ENCODE measurements around the gene TUBE1.

The TUBE1 gene

DNA sequence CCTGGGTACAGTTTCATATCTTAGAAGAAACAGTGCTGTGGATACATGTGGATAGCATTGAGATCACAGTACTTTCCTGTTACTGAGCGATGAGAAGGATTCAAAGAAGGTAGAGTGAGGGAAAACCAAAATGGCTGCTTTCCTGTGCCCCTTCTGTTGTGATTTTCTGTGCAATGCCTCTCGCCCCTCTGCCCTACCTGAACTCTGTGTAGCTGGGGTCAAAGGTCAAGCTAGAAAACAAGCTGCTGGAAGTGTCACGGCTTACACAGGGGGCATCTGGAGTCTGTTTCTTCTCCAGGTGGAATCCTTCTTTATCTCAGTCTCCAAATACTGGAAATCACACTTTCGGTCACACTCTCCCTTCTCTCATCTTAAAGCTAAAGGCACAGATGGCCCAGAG lies 60.3 kb downstream of the TUBE1 start:
- no peak overlapping the region for H3K4me3 ChIP-seq (ENCODE audit: low read length)
- no CpG with 5 or more reads among the region's 4 CpGs for WGBS (ENCODE audit: insufficient coverage, insufficient read length)
- DNase-seq (ENCODE audit: low read depth, low spot score), result no peak
- H3K27ac ChIP-seq (ENCODE audit: low read length), result no peak overlapping the region
- no peaks in the 10 kb centered on the region for H3K9me3 ChIP-seq (ENCODE audit: control insufficient read depth, insufficient read depth, low read length)
- no peaks in the 10 kb centered on the region for H3K4me1 ChIP-seq (ENCODE audit: control insufficient read depth, insufficient read depth, low read length)
- H3K27me3 ChIP-seq (ENCODE audit: control insufficient read depth, insufficient read depth, low read length), result no peaks in the 10 kb centered on the region
- no peaks in the 10 kb centered on the region for H3K36me3 ChIP-seq (ENCODE audit: control insufficient read depth, insufficient read depth, low read length)

DNA sequence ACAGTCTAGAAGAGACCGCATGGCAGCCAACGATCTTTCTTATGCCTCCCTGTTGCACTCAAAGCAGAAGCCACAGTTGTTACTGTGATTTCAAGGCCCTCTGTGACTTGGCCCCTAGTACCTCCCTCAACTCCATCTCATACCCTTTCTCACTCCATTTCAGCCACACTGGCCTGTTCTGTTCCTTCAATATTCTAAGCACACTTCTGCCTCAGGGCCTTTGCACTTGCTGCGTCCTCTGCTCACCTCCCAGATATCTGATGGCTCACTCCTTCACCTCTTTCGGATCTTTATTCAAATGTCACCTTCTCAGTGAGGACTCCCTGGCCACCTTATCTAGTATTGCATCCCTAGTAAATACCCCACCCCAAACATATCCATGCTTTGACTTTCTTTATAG lies 62.8 kb downstream of the TUBE1 start:
- Histone ChIP-seq H3K9me3 (ENCODE audit: control insufficient read depth, insufficient read depth, low read length) (no peaks in the 10 kb centered on the region), H3K36me3 (ENCODE audit: control insufficient read depth, insufficient read depth, low read length) (no peaks in the 10 kb centered on the region), H3K4me1 (ENCODE audit: control insufficient read depth, insufficient read depth, low read length) (no peaks in the 10 kb centered on the region), H3K27me3 (ENCODE audit: control insufficient read depth, insufficient read depth, low read length) (no peaks in the 10 kb centered on the region), H3K27ac (ENCODE audit: low read length) (no peak overlapping the region), H3K4me3 (ENCODE audit: low read length) (no peak overlapping the region)
- WGBS (ENCODE audit: insufficient coverage, insufficient read length), result no CpG with 5 or more reads among the region's 4 CpGs
- DNase-seq (ENCODE audit: low read depth, low spot score), result no peak

DNA sequence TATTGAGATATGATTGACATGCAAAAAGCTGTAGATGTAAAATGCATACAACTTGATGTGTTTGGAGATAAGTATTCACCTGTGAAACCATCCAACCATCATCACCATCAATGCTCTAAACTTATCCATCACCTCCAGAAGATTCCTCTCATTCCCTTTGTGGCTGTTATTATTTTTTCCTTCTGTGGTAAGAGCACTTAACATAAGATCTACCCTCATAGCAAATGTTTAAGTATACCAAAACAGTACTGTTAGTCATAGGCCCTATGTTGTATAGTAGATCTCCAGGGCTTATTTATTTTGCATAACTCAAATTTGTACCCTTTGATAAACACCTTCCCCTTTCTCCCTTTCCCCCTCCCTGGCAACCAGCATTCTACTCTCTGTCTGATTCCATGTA lies 64.5 kb downstream of the TUBE1 start:
- Histone ChIP-seq H3K27ac (ENCODE audit: low read length) (no peak overlapping the region), H3K9me3 (ENCODE audit: control insufficient read depth, insufficient read depth, low read length) (no peaks in the 10 kb centered on the region), H3K36me3 (ENCODE audit: control insufficient read depth, insufficient read depth, low read length) (no peaks in the 10 kb centered on the region), H3K4me3 (ENCODE audit: low read length) (no peak overlapping the region), H3K27me3 (ENCODE audit: control insufficient read depth, insufficient read depth, low read length) (no peaks in the 10 kb centered on the region), H3K4me1 (ENCODE audit: control insufficient read depth, insufficient read depth, low read length) (no peaks in the 10 kb centered on the region)
- DNase-seq (ENCODE audit: low read depth, low spot score), result no peak

DNA sequence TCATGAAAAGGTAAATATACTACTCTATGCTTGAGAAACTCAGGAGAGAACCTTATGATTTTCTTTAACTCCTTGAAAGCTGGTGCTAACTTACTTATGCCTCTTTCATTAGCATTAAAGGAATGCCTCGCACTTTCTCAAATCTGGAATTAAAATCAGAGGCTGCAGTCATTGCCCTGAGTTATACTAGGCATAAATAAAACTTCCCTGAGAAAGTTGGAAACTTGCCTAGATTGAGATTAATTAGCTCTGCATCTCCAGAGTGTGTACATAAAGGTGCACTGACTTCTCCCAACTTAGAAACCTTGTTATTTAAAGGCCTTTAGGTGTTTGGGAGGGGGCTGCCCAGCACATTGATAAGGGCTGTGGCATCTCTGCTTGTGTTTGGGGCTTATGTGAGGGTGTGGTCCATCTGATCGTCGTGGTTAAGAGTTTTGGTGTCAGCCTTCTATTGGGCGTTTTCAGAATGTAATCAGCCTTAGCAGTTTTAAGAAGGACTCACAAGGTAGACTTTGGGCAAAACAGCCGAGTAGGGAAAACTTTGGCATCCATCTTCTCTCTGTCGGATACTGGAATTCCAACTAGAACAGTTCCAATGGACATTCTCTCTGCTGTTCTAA lies 65.5 kb downstream of the TUBE1 start:
- Histone ChIP-seq H3K27ac (ENCODE audit: low read length) (no peak overlapping the region), H3K9me3 (ENCODE audit: control insufficient read depth, insufficient read depth, low read length) (no peaks in the 10 kb centered on the region), H3K4me1 (ENCODE audit: control insufficient read depth, insufficient read depth, low read length) (no peaks in the 10 kb centered on the region), H3K27me3 (ENCODE audit: control insufficient read depth, insufficient read depth, low read length) (no peaks in the 10 kb centered on the region), H3K4me3 (ENCODE audit: low read length) (no peak overlapping the region), H3K36me3 (ENCODE audit: control insufficient read depth, insufficient read depth, low read length) (no peaks in the 10 kb centered on the region)
- no CpG with 5 or more reads among the region's 6 CpGs for WGBS (ENCODE audit: insufficient coverage, insufficient read length)
- no peak for DNase-seq (ENCODE audit: low read depth, low spot score)

Measured in iPS DF 6.9 (cell line).